ENCODE measurements around the gene CABS1. TPM values are rescaled to one million over a fixed set of nuclear protein-coding genes. Genes with fewer than 3 reads are reported as not detected.

Gene CABS1
- total and polyA plus RNA-seq, 2 donors (not counting 3 experiments of a cell fraction or from before 2014, with no cell fraction given), result not detected

- no peaks in the 10 kb centered on the region for H4K20me1 ChIP-seq (replicated peaks; ENCODE audit: control insufficient read depth, extremely low read depth, insufficient read depth, low read length)
- no peak for TF ChIP-seq POLR2AphosphoS5 (IDR thresholded peaks at IDR 0.05; ENCODE audit: insufficient read depth, low read depth, low read length)
- TF ChIP-seq MAX (IDR thresholded peaks at IDR 0.05; ENCODE audit: insufficient read depth, insufficient read length), result no peak
- no peak for TF ChIP-seq POLR2A (IDR thresholded peaks at IDR 0.05; ENCODE audit: low read depth, low read length)
- TF ChIP-seq EZH2 (IDR thresholded peaks at IDR 0.05; ENCODE audit: borderline replicate concordance, low read depth, low read length, severe bottlenecking), result no peak
- no peak for TF ChIP-seq MYC (IDR thresholded peaks at IDR 0.05; ENCODE audit: low read depth, low read length)
- no peak for TF ChIP-seq CTCF (IDR thresholded peaks at IDR 0.05; ENCODE audit: extremely low read depth in 1 of 2, insufficient read depth in 1 of 2, low read depth in 1 of 2, low read length in 2 of 2)
- TF ChIP-seq GATA2 (IDR thresholded peaks at IDR 0.05; ENCODE audit: insufficient read depth, insufficient read length, low read depth, low read length), result no peak
- no peak for TF ChIP-seq FOS (IDR thresholded peaks at IDR 0.05; ENCODE audit: borderline replicate concordance, insufficient read depth, low read length)
- no peak for TF ChIP-seq JUN (IDR thresholded peaks at IDR 0.05; ENCODE audit: borderline replicate concordance, insufficient read depth, insufficient read length, low read depth)
- no peak overlapping the region for H3K9ac ChIP-seq (replicated peaks; ENCODE audit: extremely low read depth, insufficient read depth, low read length)
- H3K36me3 ChIP-seq (ENCODE audit: control insufficient read depth in 2 of 2, extremely low read depth in 1 of 2, insufficient read depth in 2 of 2, low read length in 2 of 2), result no peaks in the 10 kb centered on the region
- BruUV-seq (replicated peaks), result no TSS peak
- ChIA-PET POLR2A (no interaction called here), CTCF (interaction anchor here (1.6 kb wide), 1 partner anchor 33 kb away, joined by 3 read pairs; no protein-coding TSS in a partner anchor)
- FAIRE-seq (no peak), DNase-seq (ENCODE audit: low read depth, low spot score) (no peak)
- H3K9me1 ChIP-seq (replicated peaks; ENCODE audit: control insufficient read depth, extremely low read depth, insufficient read depth, low read length), result no peaks in the 10 kb centered on the region
- H3K27me3 ChIP-seq (ENCODE audit: control insufficient read depth in 2 of 2, insufficient read depth in 2 of 2, low read length in 2 of 2), result no peaks in the 10 kb centered on the region
- H2AFZ ChIP-seq (ENCODE audit: low read depth, low read length), result no peak overlapping the region
- no peaks in the 10 kb centered on the region for H3K79me2 ChIP-seq (ENCODE audit: control insufficient read depth, insufficient read depth, low read length)
- intact Hi-C loops (cut with micrococcal nuclease) (no loop called here), dilution Hi-C loops (cut with MboI; ENCODE audit: extremely low pct_ligation_motif_present, low sequenced_read_pairs) (no loop called here)
- no peaks in the 10 kb centered on the region for H3K9me3 ChIP-seq (replicated peaks; ENCODE audit: control insufficient read depth, insufficient read depth, low read length)
- no peak overlapping the region for H3K4me2 ChIP-seq (ENCODE audit: insufficient read depth, low read length)
- no peak overlapping the region for H3K27ac ChIP-seq (ENCODE audit: insufficient read depth, low read depth, low read length)
- no peaks in the 10 kb centered on the region for H3K4me1 ChIP-seq (ENCODE audit: control insufficient read depth, extremely low read depth, insufficient read depth, low read length)
- H3K4me3 ChIP-seq (replicated peaks in 1 of 3; ENCODE audit: insufficient read depth in 1 of 3, low read depth in 1 of 3, low read length in 3 of 3), result no peak overlapping the region
These were observed 3.2 kb downstream of the CABS1 start for GRCh38 chr4:70337886-70338420.
